Large intestine (tissue), 3 donors: ENCODE data around the gene RAD18. TPM values are rescaled to one million over a fixed set of nuclear protein-coding genes. Genes with fewer than 3 reads are reported as not detected.

Source experiments
- DNase-seq, 2 donors: peaks; one replicate each; pipeline versions ENCODE4 v3.0.0 to v3.0.0-alpha.2; 2013
- H3K27ac ChIP-seq: one replicate; pipeline ENCODE4 v1.5.1; 2013; ENCODE audit warnings: low read length
- H3K27me3 ChIP-seq: 2 replicates; pipeline ENCODE4 v1.6.1; 2013; ENCODE audit warnings: low read length; ENCODE audit not compliant: control insufficient read depth, insufficient read depth
- H3K36me3 ChIP-seq: 2 replicates; pipeline ENCODE4 v1.6.1; 2013; ENCODE audit warnings: low read length; ENCODE audit not compliant: control insufficient read depth, insufficient read depth
- H3K4me1 ChIP-seq: one replicate; pipeline ENCODE4 v1.6.1; 2013; ENCODE audit warnings: low read length; ENCODE audit not compliant: control insufficient read depth, insufficient read depth
- H3K4me3 ChIP-seq: one replicate; pipeline ENCODE4 v1.5.1; 2013; ENCODE audit warnings: low read length
- H3K9me3 ChIP-seq: one replicate; pipeline ENCODE4 v1.6.1; 2013; ENCODE audit warnings: mild to moderate bottlenecking, low read depth, low read length, moderate library complexity; ENCODE audit not compliant: control insufficient read depth
- WGBS: methylation state at CpG from one replicate; pipeline ENCODE4 v1.1.5; 2013; ENCODE audit warnings: low lambda C conversion rate; ENCODE audit not compliant: insufficient coverage; 5-methylcytosine and 5-hydroxymethylcytosine counted together
- polyA plus RNA-seq: library from polyadenylated mRNA; unstranded; fragments of 120-200 nt; gene quantifications from one replicate; pipeline ENCODE4 v1.2.1, GENCODE V29; 2013

RAD18 gene
- polyA plus RNA-seq, 1 donor, result 8.2 TPM

- no peak overlapping the region for H3K4me3 ChIP-seq
- no peaks in the 10 kb centered on the region for H3K4me1 ChIP-seq
- H3K27me3 ChIP-seq, result no peaks in the 10 kb centered on the region
- no peak overlapping the region for H3K27ac ChIP-seq
- H3K36me3 ChIP-seq, result peaks cover 5% of the 10 kb centered on the region
- H3K9me3 ChIP-seq, result no peaks in the 10 kb centered on the region
- DNase-seq, result no peak
Measured at GRCh38 chr3:8885536-8886316, 77.5 kb downstream of the RAD18 start.

- H3K27ac ChIP-seq, result no peak overlapping the region
- no peaks in the 10 kb centered on the region for H3K9me3 ChIP-seq
- DNase-seq, result no peak
- H3K36me3 ChIP-seq, result peaks cover 6% of the 10 kb centered on the region
- no CpG with 5 or more reads among the region's 1 CpG for WGBS
- H3K4me1 ChIP-seq, result no peaks in the 10 kb centered on the region
- H3K4me3 ChIP-seq, result no peak overlapping the region
- H3K27me3 ChIP-seq, result no peaks in the 10 kb centered on the region
Measured at GRCh38 chr3:8884630-8885290, 78.5 kb downstream of the RAD18 start.

- 100% methylated on average over 1 of the region's 3 CpGs for WGBS
- Histone ChIP-seq H3K4me1 (no peaks in the 10 kb centered on the region), H3K9me3 (no peaks in the 10 kb centered on the region), H3K27me3 (no peaks in the 10 kb centered on the region), H3K4me3 (no peak overlapping the region), H3K36me3 (peaks cover 6% of the 10 kb centered on the region), H3K27ac (no peak overlapping the region)
- no peak for DNase-seq
Measured at GRCh38 chr3:8882642-8883041, 80.6 kb downstream of the RAD18 start.

- Histone ChIP-seq H3K4me1 (no peaks in the 10 kb centered on the region), H3K27me3 (no peaks in the 10 kb centered on the region), H3K4me3 (no peak overlapping the region), H3K36me3 (peaks cover 6% of the 10 kb centered on the region), H3K9me3 (no peaks in the 10 kb centered on the region), H3K27ac (no peak overlapping the region)
- WGBS, result no CpG with 5 or more reads among the region's 3 CpGs
- DNase-seq, result peak in 1 of 2 donors; percentile 15
Measured at GRCh38 chr3:8882171-8882593, 81.1 kb downstream of the RAD18 start.

DNA sequence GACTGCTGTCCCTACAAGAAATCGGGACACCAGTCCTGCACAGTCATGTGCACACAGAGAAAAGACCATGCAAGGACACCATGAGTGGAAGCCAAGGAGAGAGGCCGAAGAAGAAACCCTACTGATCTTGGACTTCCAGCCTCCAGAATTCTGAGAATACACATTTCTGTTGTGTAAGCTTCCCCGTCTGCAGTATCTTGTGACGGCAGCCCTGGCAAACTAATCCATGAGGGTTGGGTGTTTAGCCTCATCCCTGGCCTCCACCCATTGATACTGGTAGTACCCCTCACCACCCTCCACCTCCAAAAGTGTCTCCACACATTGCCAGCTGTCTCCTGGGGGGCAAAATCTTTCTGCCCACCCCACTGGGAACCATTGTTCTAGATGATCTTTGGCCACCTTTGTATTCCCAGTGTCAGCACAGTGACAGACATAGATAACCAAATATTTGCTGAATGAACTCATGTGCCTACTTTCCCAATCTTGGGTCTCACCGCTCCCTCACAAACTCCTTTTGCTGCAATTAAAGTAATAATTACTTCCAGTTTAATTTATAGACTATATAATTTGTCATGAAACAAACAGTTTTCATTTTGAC, 83.8 kb downstream of the RAD18 start:
- Histone ChIP-seq H3K4me3 (no peak overlapping the region), H3K9me3 (no peaks in the 10 kb centered on the region), H3K27me3 (no peaks in the 10 kb centered on the region), H3K4me1 (no peaks in the 10 kb centered on the region), H3K36me3 (peaks cover 3% of the 10 kb centered on the region), H3K27ac (no peak overlapping the region)
- 80% methylated on average over 1 of the region's 5 CpGs for WGBS
- no peak for DNase-seq

- Histone ChIP-seq H3K27ac (no peak overlapping the region), H3K9me3 (no peaks in the 10 kb centered on the region), H3K4me3 (no peak overlapping the region), H3K4me1 (peaks cover 7% of the 10 kb centered on the region), H3K27me3 (no peaks in the 10 kb centered on the region), H3K36me3 (peaks cover 2% of the 10 kb centered on the region)
- DNase-seq, result no peak
Measured at GRCh38 chr3:8875836-8876235, 87.4 kb downstream of the RAD18 start.

DNA sequence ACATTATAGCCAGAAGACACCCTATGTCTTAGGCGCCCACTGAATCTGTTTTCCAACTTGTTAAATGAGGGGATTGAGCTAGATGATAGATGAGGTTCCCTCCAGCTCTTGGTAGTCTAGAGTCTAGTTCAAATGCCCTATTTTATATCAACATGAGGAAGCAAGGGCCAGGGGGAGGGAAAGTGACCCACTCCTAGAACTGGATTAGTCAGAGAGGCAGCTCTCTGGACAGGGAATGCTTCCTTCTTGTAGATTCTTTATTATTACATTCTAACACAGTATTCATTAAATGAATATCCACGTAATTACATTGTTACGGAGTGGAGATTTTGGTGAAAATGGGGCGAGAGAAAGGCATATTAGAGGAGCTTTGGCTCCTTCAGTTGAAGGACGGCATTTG, 89.5 kb downstream of the RAD18 start:
- Histone ChIP-seq H3K36me3 (no peaks in the 10 kb centered on the region), H3K27ac (no peak overlapping the region), H3K4me3 (no peak overlapping the region), H3K9me3 (no peaks in the 10 kb centered on the region), H3K4me1 (peaks cover 7% of the 10 kb centered on the region), H3K27me3 (no peaks in the 10 kb centered on the region)
- WGBS, result 100% methylated on average over 2 of the region's 5 CpGs
- DNase-seq, result no peak

GRCh38 chr3:8872261-8872660, 91.0 kb downstream of the RAD18 start:
- WGBS, result no CpG with 5 or more reads among the region's 1 CpG

GRCh38 chr3:8871306-8871705, 92.0 kb downstream of the RAD18 start:
- DNase-seq, result no peak
- no peak overlapping the region for H3K4me3 ChIP-seq
- no peak overlapping the region for H3K27ac ChIP-seq
- H3K9me3 ChIP-seq, result no peaks in the 10 kb centered on the region
- peaks cover 7% of the 10 kb centered on the region for H3K4me1 ChIP-seq
- H3K27me3 ChIP-seq, result no peaks in the 10 kb centered on the region
- no peaks in the 10 kb centered on the region for H3K36me3 ChIP-seq
- no CpG with 5 or more reads among the region's 3 CpGs for WGBS

More at GRCh38 chr3:8872261-8872660, 91.0 kb downstream of the RAD18 start:
- no peak overlapping the region for H3K27ac ChIP-seq
- peak in 1 of 2 donors; percentile 24 for DNase-seq
- no peak overlapping the region for H3K4me3 ChIP-seq
- no peaks in the 10 kb centered on the region for H3K9me3 ChIP-seq
- H3K27me3 ChIP-seq, result no peaks in the 10 kb centered on the region
- H3K4me1 ChIP-seq, result peaks cover 7% of the 10 kb centered on the region
- H3K36me3 ChIP-seq, result no peaks in the 10 kb centered on the region

DNA sequence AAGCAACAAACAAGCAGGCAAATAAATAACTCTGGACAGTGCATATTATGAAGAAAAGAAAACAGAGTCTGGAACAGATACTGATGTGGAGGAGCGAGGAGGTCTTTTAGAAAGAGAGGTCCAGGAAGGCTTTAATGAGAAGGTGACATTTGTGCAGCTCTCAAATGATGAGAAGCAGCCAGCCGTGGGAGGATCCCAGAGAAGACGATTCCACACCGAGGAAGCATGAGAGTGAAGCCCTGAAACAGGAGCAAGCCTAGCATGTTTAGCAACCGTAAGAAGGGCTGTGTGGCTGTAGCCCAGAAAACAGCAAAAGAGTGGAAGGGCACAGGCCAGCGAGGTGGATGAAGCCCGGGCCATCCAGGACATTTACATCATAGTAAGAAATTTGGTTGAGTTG, 93.1 kb downstream of the RAD18 start:
- DNase-seq, result no peak
- peaks cover 7% of the 10 kb centered on the region for H3K4me1 ChIP-seq
- no CpG with 5 or more reads among the region's 7 CpGs for WGBS
- no peaks in the 10 kb centered on the region for H3K36me3 ChIP-seq
- no peaks in the 10 kb centered on the region for H3K9me3 ChIP-seq
- no peaks in the 10 kb centered on the region for H3K27me3 ChIP-seq
- H3K4me3 ChIP-seq, result no peak overlapping the region
- no peak overlapping the region for H3K27ac ChIP-seq
